Neural crest cell (in vitro differentiated cells): Measurements from ENCODE around the gene VRK1. TPM values are rescaled to one million over a fixed set of nuclear protein-coding genes. Genes with fewer than 3 reads are reported as not detected.
A peak's percentile ranks its signal among the peaks of the same experiment; 100 is the strongest.

Experiments
- DNase-seq: peaks from one replicate; pipeline ENCODE4 v3.0.0; 2021; ENCODE audit warnings: low read depth, mixed read lengths, low spot score
- H3K27ac Mint-ChIP-seq: one replicate; pipeline ENCODE4 v1.8.0; 2021; ENCODE audit warnings: mild to moderate bottlenecking, mixed read lengths; ENCODE audit not compliant: unreplicated experiment
- H3K27me3 Mint-ChIP-seq: 2 replicates; pipeline ENCODE4 v1.8.0; 2021; ENCODE audit warnings: low read depth, mild to moderate bottlenecking, mixed read lengths
- H3K36me3 Mint-ChIP-seq: 2 replicates; pipeline ENCODE4 v1.8.0; 2021; ENCODE audit warnings: low read depth, mild to moderate bottlenecking, mixed read lengths
- H3K4me1 Mint-ChIP-seq: 2 replicates; pipeline ENCODE4 v1.8.0; 2021; ENCODE audit warnings: mixed read lengths
- H3K4me3 Mint-ChIP-seq: one replicate; pipeline ENCODE4 v1.8.0; 2021; ENCODE audit warnings: mild to moderate bottlenecking, mixed read lengths
- H3K9me3 Mint-ChIP-seq: 2 replicates; pipeline ENCODE4 v1.8.0; 2021; ENCODE audit warnings: mixed read lengths
- total RNA-seq: library from RNA; stranded (reverse); gene quantifications from 2 replicates; pipeline ENCODE4 v1.2.1, GENCODE V29; 2021
- TF ChIP-seq, protein P1 (sequence below): fragments of 200-600 bp; sonication (generic); conservative IDR thresholded peaks from 2 replicates; pipeline ENCODE4 v1.5.0; 2021; ENCODE audit warnings: antibody characterized with exemption, mild to moderate bottlenecking

The VRK1 gene
- total RNA-seq, 1 donor from 2014 or later, result 62.1 TPM

DNA sequence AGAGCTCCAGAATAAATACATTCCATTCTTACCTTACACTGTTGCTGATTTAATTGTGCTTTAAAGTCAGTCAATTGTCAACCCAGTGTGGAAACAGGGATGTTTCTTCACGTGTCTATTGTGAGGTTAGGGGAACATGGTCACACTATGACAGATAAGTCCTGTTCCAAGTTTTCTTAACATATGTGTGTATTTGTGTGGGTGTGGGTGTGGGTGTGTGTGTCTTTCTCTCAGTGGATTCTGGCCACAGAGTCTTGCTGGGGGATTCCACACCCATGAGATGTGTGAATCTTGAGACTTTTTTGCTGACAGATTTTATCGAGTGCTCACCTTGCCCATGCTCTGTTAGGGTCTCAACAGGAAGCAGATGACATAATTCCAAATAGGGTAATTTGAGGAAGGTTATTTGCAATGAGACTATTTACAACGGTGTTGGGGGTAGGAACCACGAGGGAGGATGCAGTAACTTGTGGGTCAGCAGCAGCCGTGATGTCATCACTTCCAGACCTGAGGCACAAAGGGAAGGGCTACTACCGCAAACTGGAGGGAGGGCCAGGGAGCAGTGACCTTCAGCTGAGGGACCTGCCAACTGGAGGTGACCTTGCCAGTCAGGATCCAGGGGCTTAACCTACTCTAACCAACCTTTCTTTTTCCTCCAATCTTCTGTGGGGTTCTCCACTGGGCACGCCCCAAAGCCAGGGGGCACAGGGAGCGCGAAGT lies 1.9 kb upstream of the VRK1 start:
- Mint-ChIP-seq H3K27ac (peak overlapping the region; percentile 19), H3K27me3 (no peaks in the 10 kb centered on the region), H3K4me3 (peak overlapping the region; percentile 53), H3K4me1 (peaks cover 26% of the 10 kb centered on the region), H3K9me3 (no peaks in the 10 kb centered on the region), H3K36me3 (no peaks in the 10 kb centered on the region)
- no peak for DNase-seq
- TF ChIP-seq, protein P1, sequence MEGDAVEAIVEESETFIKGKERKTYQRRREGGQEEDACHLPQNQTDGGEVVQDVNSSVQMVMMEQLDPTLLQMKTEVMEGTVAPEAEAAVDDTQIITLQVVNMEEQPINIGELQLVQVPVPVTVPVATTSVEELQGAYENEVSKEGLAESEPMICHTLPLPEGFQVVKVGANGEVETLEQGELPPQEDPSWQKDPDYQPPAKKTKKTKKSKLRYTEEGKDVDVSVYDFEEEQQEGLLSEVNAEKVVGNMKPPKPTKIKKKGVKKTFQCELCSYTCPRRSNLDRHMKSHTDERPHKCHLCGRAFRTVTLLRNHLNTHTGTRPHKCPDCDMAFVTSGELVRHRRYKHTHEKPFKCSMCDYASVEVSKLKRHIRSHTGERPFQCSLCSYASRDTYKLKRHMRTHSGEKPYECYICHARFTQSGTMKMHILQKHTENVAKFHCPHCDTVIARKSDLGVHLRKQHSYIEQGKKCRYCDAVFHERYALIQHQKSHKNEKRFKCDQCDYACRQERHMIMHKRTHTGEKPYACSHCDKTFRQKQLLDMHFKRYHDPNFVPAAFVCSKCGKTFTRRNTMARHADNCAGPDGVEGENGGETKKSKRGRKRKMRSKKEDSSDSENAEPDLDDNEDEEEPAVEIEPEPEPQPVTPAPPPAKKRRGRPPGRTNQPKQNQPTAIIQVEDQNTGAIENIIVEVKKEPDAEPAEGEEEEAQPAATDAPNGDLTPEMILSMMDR, result no peak

DNA sequence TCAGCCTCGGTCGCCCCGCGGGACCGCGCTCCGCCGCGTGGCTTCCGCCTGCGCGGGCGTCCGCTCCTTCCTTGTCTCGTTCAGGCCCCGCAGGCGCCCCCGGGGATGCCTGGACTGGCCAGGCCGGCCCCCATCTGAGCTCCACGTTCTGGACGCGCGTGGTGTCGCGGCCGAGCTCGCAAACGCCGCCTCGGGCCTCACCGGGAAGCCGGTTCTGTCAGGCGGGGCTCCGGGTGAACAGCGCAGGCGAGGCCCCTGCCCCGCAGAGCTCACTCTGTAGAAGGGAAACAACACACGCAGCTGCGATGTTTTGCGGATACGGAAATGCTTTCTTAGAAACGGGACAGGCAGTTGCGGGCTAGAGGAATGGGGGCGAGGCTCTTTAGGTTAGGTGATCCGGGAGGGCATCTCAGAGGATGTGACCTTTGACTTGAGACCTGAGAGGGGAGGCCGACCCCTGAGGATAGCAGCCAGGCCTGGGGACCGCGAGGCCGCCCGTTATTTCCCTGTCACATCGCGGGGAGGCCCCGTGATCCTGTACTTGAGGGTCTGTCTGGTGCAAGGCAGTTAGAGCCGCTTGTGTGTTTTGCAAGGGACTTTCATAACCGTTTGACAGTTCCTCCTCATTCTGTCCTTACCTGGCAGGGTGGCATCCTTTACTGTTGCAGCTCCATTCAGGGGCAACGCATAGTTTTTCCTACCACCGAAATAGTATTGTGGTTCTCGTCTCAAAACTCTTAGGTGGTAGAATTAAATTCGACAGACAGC lies 584 bp downstream of the VRK1 start:
- no peaks in the 10 kb centered on the region for H3K27me3 Mint-ChIP-seq
- peaks cover 29% of the 10 kb centered on the region for H3K4me1 Mint-ChIP-seq
- peak overlapping the region; percentile 97 for H3K27ac Mint-ChIP-seq
- H3K36me3 Mint-ChIP-seq, result no peaks in the 10 kb centered on the region
- TF ChIP-seq, protein P1, result no peak
- DNase-seq, result peak; percentile 23
- no peaks in the 10 kb centered on the region for H3K9me3 Mint-ChIP-seq
- peak overlapping the region; percentile 97 for H3K4me3 Mint-ChIP-seq

DNA sequence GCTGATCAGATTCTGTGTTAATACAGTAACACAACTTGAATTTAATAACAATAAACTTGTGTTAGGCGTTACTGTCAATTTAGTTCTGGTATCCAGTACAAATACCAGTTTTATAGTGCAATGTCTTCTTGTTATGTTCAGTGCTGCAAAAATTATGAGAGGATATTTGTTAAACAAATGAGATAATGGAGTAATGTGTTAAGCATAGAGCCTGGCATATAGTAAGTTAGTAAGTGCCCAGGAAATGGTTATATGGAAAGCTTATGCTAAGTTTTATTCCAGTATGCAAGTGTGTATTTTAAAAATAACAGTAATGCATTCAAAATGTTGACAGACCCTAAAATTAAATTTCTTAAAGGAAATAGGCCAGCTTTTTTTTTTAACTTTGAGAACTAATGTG lies 1.8 kb downstream of the VRK1 start:
- peaks cover 32% of the 10 kb centered on the region for H3K4me1 Mint-ChIP-seq
- no peak for DNase-seq
- H3K36me3 Mint-ChIP-seq, result no peaks in the 10 kb centered on the region
- H3K27me3 Mint-ChIP-seq, result no peaks in the 10 kb centered on the region
- H3K27ac Mint-ChIP-seq, result no peak overlapping the region
- H3K9me3 Mint-ChIP-seq, result no peaks in the 10 kb centered on the region
- H3K4me3 Mint-ChIP-seq, result peak overlapping the region; percentile 97
- TF ChIP-seq, protein P1, result no peak

DNA sequence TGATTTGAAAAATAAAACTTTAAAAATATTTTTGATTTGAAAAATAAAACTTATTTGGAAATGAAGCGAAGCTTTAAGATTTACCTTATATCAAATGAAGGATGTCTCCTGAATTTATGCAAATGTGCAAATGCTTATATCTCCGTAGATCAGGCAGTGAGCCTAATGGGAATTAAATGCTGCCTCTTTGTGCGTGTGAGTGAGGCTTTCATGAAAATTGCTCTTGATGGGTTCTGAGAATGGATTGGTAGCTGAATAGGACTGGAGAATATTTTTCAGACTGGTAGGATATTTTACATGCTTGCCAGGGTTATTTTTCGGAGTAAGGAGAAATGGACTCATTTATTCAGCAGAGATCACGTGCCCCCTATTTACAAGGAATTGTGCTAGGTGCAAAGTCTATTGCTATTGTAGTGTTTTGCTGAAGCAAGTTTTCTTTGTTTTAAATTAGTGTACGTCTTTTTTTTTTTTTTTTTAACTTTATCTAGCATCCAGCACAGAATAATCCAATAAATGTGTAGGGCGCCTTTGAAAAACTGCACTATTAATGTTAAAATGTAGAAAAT lies 2.4 kb downstream of the VRK1 start:
- Mint-ChIP-seq H3K9me3 (no peaks in the 10 kb centered on the region), H3K4me3 (peak overlapping the region; percentile 78), H3K27ac (no peak overlapping the region), H3K4me1 (peaks cover 32% of the 10 kb centered on the region), H3K36me3 (no peaks in the 10 kb centered on the region), H3K27me3 (no peaks in the 10 kb centered on the region)
- DNase-seq, result no peak
- TF ChIP-seq, protein P1, result no peak

DNA sequence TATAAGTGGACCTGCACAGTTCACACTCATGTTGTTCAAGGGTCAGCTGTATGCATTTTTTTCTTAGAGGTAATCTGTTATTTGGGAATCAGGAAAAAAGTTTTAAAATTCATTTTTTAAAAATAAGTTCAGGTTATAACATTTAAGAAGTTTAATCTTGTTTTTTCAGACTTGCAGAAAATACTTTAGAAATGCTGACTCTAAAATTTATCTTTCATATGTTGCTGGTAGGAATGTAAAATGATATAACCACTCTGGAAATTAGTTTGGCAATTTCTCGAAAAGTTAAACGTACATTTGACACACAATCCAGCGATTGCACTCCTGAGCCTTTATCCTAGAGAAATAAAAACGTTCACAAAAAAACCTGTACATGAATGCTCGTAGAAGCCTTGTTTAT lies 4.7 kb downstream of the VRK1 start:
- no peaks in the 10 kb centered on the region for H3K9me3 Mint-ChIP-seq
- H3K27me3 Mint-ChIP-seq, result no peaks in the 10 kb centered on the region
- H3K4me3 Mint-ChIP-seq, result no peak overlapping the region
- no peak overlapping the region for H3K27ac Mint-ChIP-seq
- H3K36me3 Mint-ChIP-seq, result no peaks in the 10 kb centered on the region
- peaks cover 37% of the 10 kb centered on the region for H3K4me1 Mint-ChIP-seq
- DNase-seq, result no peak
- TF ChIP-seq, protein P1, result no peak
